ENCODE data around the gene SLU7. TPM values are rescaled to one million over a fixed set of nuclear protein-coding genes. Genes with fewer than 3 reads are reported as not detected.
A peak's percentile ranks its signal among the peaks of the same experiment; 100 is the strongest.

The SLU7 gene
- total RNA-seq, 1 donor from 2014 or later = 48.5 TPM

DNA sequence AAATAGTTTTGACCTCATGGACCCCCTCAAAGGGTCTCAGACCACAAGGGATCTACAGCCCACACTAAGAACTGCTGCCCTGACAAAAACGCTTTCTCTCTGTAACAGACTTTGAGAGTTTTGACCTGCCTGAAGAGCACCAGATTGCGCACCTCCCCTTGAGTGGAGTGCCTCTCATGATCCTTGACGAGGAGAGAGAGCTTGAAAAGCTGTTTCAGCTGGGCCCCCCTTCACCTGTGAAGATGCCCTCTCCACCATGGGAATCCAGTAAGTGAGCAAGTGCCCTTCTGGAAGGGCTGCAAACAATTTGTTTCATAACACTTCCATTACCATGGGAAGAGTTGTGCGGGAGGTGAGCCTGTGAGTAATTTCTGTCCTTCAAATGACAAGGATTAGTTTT is 8.7 kb upstream of the SLU7 start:
- Histone ChIP-seq H3K9me3 (ENCODE audit: low read depth) (no peaks in the 10 kb centered on the region), H3F3A (ENCODE audit: low read depth) (peaks cover 13% of the 10 kb centered on the region), H3K4me2 (no peak overlapping the region), H3K79me2 (ENCODE audit: low read depth) (peaks cover 39% of the 10 kb centered on the region), H2AFZ (replicated peaks) (no peak overlapping the region), H3K27ac (no peak overlapping the region), H3K4me1 (peaks cover 30% of the 10 kb centered on the region), H4K20me1 (ENCODE audit: low read depth) (peaks cover 37% of the 10 kb centered on the region), H3K27me3 (no peaks in the 10 kb centered on the region), H3K4me3 (no peak overlapping the region), H3K36me3 (peaks cover 32% of the 10 kb centered on the region), H3K9ac (no peak overlapping the region)
- DNase-seq (ENCODE audit: low spot score) = no peak
- Mint-ChIP-seq H3K36me3 (peaks cover 27% of the 10 kb centered on the region), H3K4me3 (no peak overlapping the region), H3K4me1 (peaks cover 30% of the 10 kb centered on the region), H3K27me3 (ENCODE audit: insufficient read depth, low read depth) (no peaks in the 10 kb centered on the region), H3K9me3 (no peaks in the 10 kb centered on the region), H3K27ac (no peak overlapping the region)
- TF ChIP-seq EZH2 (IDR thresholded peaks at IDR 0.05) (no peak), EZH2phosphoT487 (IDR thresholded peaks at IDR 0.05) (no peak)
- TF ChIP-seq, protein P1, sequence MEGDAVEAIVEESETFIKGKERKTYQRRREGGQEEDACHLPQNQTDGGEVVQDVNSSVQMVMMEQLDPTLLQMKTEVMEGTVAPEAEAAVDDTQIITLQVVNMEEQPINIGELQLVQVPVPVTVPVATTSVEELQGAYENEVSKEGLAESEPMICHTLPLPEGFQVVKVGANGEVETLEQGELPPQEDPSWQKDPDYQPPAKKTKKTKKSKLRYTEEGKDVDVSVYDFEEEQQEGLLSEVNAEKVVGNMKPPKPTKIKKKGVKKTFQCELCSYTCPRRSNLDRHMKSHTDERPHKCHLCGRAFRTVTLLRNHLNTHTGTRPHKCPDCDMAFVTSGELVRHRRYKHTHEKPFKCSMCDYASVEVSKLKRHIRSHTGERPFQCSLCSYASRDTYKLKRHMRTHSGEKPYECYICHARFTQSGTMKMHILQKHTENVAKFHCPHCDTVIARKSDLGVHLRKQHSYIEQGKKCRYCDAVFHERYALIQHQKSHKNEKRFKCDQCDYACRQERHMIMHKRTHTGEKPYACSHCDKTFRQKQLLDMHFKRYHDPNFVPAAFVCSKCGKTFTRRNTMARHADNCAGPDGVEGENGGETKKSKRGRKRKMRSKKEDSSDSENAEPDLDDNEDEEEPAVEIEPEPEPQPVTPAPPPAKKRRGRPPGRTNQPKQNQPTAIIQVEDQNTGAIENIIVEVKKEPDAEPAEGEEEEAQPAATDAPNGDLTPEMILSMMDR (IDR thresholded peaks at IDR 0.05) = no peak

DNA sequence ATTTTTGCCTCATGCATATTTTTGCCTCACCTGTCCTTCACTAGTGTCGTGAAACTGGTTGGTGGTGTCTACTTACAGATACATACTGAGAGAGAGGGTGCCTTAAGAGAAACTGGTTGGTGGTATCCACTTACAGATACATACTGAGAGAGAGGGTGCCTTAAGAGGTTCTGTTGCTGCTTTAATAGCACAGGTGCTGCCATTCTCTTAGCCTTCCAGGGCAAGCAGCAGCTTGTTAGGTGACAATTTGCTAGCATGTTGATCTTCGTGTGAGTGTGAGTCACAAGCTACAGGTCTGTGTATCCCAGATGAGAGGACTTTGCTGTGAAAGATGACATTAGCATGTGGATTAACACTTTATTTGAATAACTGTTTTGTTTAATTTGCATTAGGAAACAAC is 4.2 kb upstream of the SLU7 start:
- no peaks in the 10 kb centered on the region for H3K9me3 ChIP-seq (ENCODE audit: low read depth)
- H2AFZ ChIP-seq (replicated peaks) = no peak overlapping the region
- Mint-ChIP-seq H3K36me3 (peaks cover 15% of the 10 kb centered on the region), H3K9me3 (no peaks in the 10 kb centered on the region), H3K4me1 (peaks cover 53% of the 10 kb centered on the region), H3K4me3 (peak overlapping the region; percentile 94), H3K27ac (peak overlapping the region; percentile 39), H3K27me3 (ENCODE audit: insufficient read depth, low read depth) (no peaks in the 10 kb centered on the region)
- H3F3A ChIP-seq (ENCODE audit: low read depth) = peaks cover 15% of the 10 kb centered on the region
- H4K20me1 ChIP-seq (ENCODE audit: low read depth) = peaks cover 38% of the 10 kb centered on the region
- peak overlapping the region; percentile 87 for H3K4me2 ChIP-seq
- H3K27me3 ChIP-seq = no peaks in the 10 kb centered on the region
- H3K27ac ChIP-seq = no peak overlapping the region
- TF ChIP-seq, protein P1 (IDR thresholded peaks at IDR 0.05) = no peak
- no peak for TF ChIP-seq EZH2phosphoT487 (IDR thresholded peaks at IDR 0.05)
- H3K36me3 ChIP-seq = peaks cover 27% of the 10 kb centered on the region
- H3K4me3 ChIP-seq = peak overlapping the region; percentile 93
- peaks cover 55% of the 10 kb centered on the region for H3K79me2 ChIP-seq (ENCODE audit: low read depth)
- no peak for DNase-seq (ENCODE audit: low spot score)
- H3K4me1 ChIP-seq = peaks cover 46% of the 10 kb centered on the region
- peak overlapping the region; percentile 62 for H3K9ac ChIP-seq

DNA sequence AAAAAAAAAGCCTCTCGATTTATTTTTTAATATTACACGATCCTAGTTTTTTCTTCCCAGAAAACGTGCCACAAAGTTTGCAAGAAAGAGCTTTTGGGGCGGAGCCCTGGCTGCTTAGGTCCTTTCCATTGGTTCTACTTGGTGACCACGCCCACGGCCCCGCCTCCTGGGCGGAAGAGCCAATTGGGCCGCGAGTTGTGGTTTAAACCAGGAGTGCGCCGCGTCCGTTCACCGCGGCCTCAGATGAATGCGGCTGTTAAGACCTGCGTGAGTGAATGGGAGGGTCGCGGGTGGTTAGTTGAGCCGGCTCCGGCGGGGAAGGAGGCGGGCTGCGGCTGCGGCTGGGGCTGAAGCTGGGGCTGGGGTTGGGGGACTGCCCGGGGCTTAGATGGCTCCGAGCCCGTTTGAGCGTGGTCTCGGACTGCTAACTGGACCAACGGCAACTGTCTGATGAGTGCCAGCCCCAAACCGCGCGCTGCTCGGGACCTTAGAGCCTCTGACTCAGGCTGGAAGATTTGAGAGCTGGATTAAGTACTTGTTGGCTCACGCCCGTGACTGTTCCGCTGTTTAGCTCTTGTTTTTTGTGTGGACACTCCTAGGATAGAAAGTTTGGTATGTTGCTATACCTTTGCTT is 2.9 kb upstream of the SLU7 start, which contains the start of gene PTTG1:
PTTG1 (plus strand) TSS at position 231 of the 634 bp plus-strand sequence. CDS start 458 bp downstream, outside the sequence.
- Mint-ChIP-seq H3K4me1 (peaks cover 58% of the 10 kb centered on the region), H3K4me3 (peak within 1 kb of the TSS; percentile 94), H3K36me3 (peaks cover 7% of the 10 kb centered on the region), H3K27ac (peak within 1 kb of the TSS; percentile 95), H3K27me3 (ENCODE audit: insufficient read depth, low read depth) (no peaks in the 10 kb centered on the region), H3K9me3 (no peaks in the 10 kb centered on the region)
- peak; percentile 99 for DNase-seq (ENCODE audit: low spot score)
- H3K79me2 ChIP-seq (ENCODE audit: low read depth) = peaks cover 69% of the 10 kb centered on the region
- peaks cover 50% of the 10 kb centered on the region for H3K4me1 ChIP-seq
- no peaks in the 10 kb centered on the region for H3K27me3 ChIP-seq
- peak within 1 kb of the TSS; percentile 62 for H3K9ac ChIP-seq
- H3F3A ChIP-seq (ENCODE audit: low read depth) = peaks cover 15% of the 10 kb centered on the region
- H2AFZ ChIP-seq (replicated peaks) = peak within 1 kb of the TSS; percentile 35
- H3K27ac ChIP-seq = no peak within 1 kb of the TSS
- H3K4me3 ChIP-seq = peak within 1 kb of the TSS; percentile 93
- peak within 1 kb of the TSS; percentile 87 for H3K4me2 ChIP-seq
- no peak for TF ChIP-seq EZH2 (IDR thresholded peaks at IDR 0.05)
- TF ChIP-seq, protein P1 (IDR thresholded peaks at IDR 0.05) = no peak
- no peak for TF ChIP-seq EZH2phosphoT487 (IDR thresholded peaks at IDR 0.05)
- H3K9me3 ChIP-seq (ENCODE audit: low read depth) = no peaks in the 10 kb centered on the region
- H3K36me3 ChIP-seq = peaks cover 15% of the 10 kb centered on the region
- peaks cover 35% of the 10 kb centered on the region for H4K20me1 ChIP-seq (ENCODE audit: low read depth)
